K562 (cell line): ENCODE data around the gene NKX6-2. TPM values are rescaled to one million over a fixed set of nuclear protein-coding genes. Genes with fewer than 3 reads are reported as not detected.

Experiments
- ATAC-seq: fragments of 200-7000 bp; cut with Tn5 transposase; 3 replicates; pipeline ENCODE4 v1.9.1; 2020; ENCODE audit warnings: moderate library complexity
- BruUV-seq: library from RNA; stranded (reverse); fragments of 400-500 nt; replicated peaks from 2 replicates; lab custom pipeline; 2021; lab: Mats Ljungman, UMichigan
- CTCF ChIA-PET: fragments of 300-600 bp; formaldehyde crosslinking; extraction: SDS; loops from one replicate; lab custom pipeline; 2021; ENCODE audit warnings: low intra/inter-chr PET ratio; lab: Yijun Ruan, JAX
- POLR2A ChIA-PET: fragments of 300-600, 350-650 bp; sonication (Branson Sonifier 250); formaldehyde crosslinking; extraction: SDS; loops from one replicate; lab custom pipeline; 2021; ENCODE audit warnings: antibody characterized with exemption, inconsistent platforms; lab: Yijun Ruan, JAX
- DNase-seq, 4 experiments: peaks; one replicate each; pipeline versions ENCODE4 v3.0.0 to v3.0.0-alpha.2; 2011 to 2018; ENCODE audit warnings: low spot score in 3 of 4, mixed read lengths in 3 of 4; ENCODE audit errors: extremely low read depth in 1 of 4
- FAIRE-seq: peaks from 2 replicates; lab custom pipeline; 2011; peaks lifted over from hg19 to GRCh38; lab: Jason Lieb, UNC
- H2AFZ ChIP-seq: 2 replicates; pipeline ENCODE4 v1.6.0; 2011; ENCODE audit warnings: low read depth, low read length, control low read depth, inconsistent platforms
- H3K27ac ChIP-seq: fragments of 200-600 bp; 3 replicates; pipeline ENCODE4 v1.8.0; 2011; ENCODE audit warnings: low read depth, mild to moderate bottlenecking, control low read depth, inconsistent platforms, low read length, moderate library complexity, mixed read lengths; ENCODE audit errors: extremely low read depth
- H3K27me3 ChIP-seq, 2 experiments: fragments of 300-600 bp in 1 of 2; 2 replicates in 1 of 2; 3 replicates in 1 of 2; pipeline versions ENCODE4 v1.6.0 to v1.8.0; 2011; ENCODE audit warnings: inconsistent platforms in 2 of 2, low read length in 2 of 2, mild to moderate bottlenecking in 1 of 2, mixed read lengths in 1 of 2, moderate library complexity in 1 of 2; ENCODE audit not compliant: control insufficient read depth in 2 of 2, insufficient read depth in 2 of 2
- H3K36me3 ChIP-seq: fragments of 300-600 bp; 3 replicates; pipeline ENCODE4 v1.8.0; 2011; ENCODE audit warnings: mild to moderate bottlenecking, low read length, inconsistent platforms; ENCODE audit not compliant: control insufficient read depth, insufficient read depth
- H3K4me1 ChIP-seq, 2 experiments: fragments of 200-600 bp in 1 of 2; replicated peaks in 1 of 2; 2 replicates in 1 of 2; 3 replicates in 1 of 2; pipeline versions ENCODE4 v1.5.1 to v1.8.0; 2011; ENCODE audit warnings: inconsistent platforms in 2 of 2, low read length in 2 of 2, mild to moderate bottlenecking in 1 of 2, mixed read lengths in 1 of 2, moderate library complexity in 1 of 2; ENCODE audit not compliant: control insufficient read depth in 2 of 2, insufficient read depth in 2 of 2
- H3K4me2 ChIP-seq: 2 replicates; pipeline ENCODE4 v1.6.1; 2011; ENCODE audit warnings: low read length, control low read depth, inconsistent platforms, mixed read lengths; ENCODE audit not compliant: insufficient read depth
- H3K4me3 ChIP-seq: fragments of 200-600 bp; sonication (generic), shearing (Covaris generic); 2 replicates; pipeline ENCODE4 v1.5.1; 2016; ENCODE audit warnings: control low read depth, inconsistent platforms
- H3K79me2 ChIP-seq: fragments of 200-600 bp; 3 replicates; pipeline ENCODE4 v1.8.0; 2011; ENCODE audit warnings: low read length, inconsistent platforms; ENCODE audit not compliant: control insufficient read depth, insufficient read depth
- H3K9ac ChIP-seq, 2 experiments: 2 replicates each; pipeline versions ENCODE4 v1.6.0 to v1.6.1; 2011; ENCODE audit warnings: low read depth in 2 of 2, low read length in 2 of 2, control low read depth in 1 of 2, inconsistent platforms in 1 of 2, mild to moderate bottlenecking in 1 of 2, mixed read lengths in 1 of 2; ENCODE audit not compliant: insufficient read depth in 1 of 2
- H3K9me1 ChIP-seq: one replicate; pipeline ENCODE4 v1.6.0; 2011; ENCODE audit warnings: inconsistent platforms, mild to moderate bottlenecking, low read length, moderate library complexity; ENCODE audit not compliant: control insufficient read depth, insufficient read depth
- H3K9me3 ChIP-seq: replicated peaks from 2 replicates; pipeline ENCODE4 v1.5.1; 2011; ENCODE audit warnings: low read depth, low read length, inconsistent platforms; ENCODE audit not compliant: control insufficient read depth, insufficient read depth
- H4K20me1 ChIP-seq: replicated peaks from 2 replicates; pipeline ENCODE4 v1.6.1; 2011; ENCODE audit warnings: low read length, inconsistent platforms, mixed read lengths; ENCODE audit not compliant: control insufficient read depth, insufficient read depth
- ARID2 ChIP-seq: fragments of 450-650 bp; IDR thresholded peaks from 2 replicates; pipeline ENCODE4 v1.6.1; 2017; ENCODE audit warnings: antibody characterized with exemption, mild to moderate bottlenecking
- CBX5 ChIP-seq: IDR thresholded peaks from 2 replicates; pipeline ENCODE4 v1.6.1; 2014; ENCODE audit warnings: low read depth, borderline replicate concordance
- CCAR2 ChIP-seq: fragments of 200-400 bp; formaldehyde crosslinking; IDR thresholded peaks from 2 replicates; pipeline ENCODE4 v1.6.1; 2017; ENCODE audit warnings: mild to moderate bottlenecking, low read depth, low read length
- ERF ChIP-seq: fragments of 450-650 bp; formaldehyde crosslinking; IDR thresholded peaks from 2 replicates; pipeline ENCODE4 v1.4.0; 2020; ENCODE audit warnings: mild to moderate bottlenecking, mixed read lengths
- PATZ1 ChIP-seq: fragments of 250-450 bp; sonication (Bioruptor Pico); IDR thresholded peaks from 2 replicates; pipeline ENCODE4 v1.5.0; 2020; ENCODE audit warnings: mild to moderate bottlenecking, borderline replicate concordance
- RHOXF2B ChIP-seq: fragments of 250-450 bp; sonication (Bioruptor Pico); conservative IDR thresholded peaks from 2 replicates; pipeline ENCODE4 v1.5.1; 2021
- WGBS: fragments of 100-300 bp; shearing (Covaris generic); methylation state at CpG from one replicate; pipeline ENCODE4 v1.1.6; 2016; ENCODE audit warnings: low coverage, mixed read lengths; ENCODE audit not compliant: insufficient coverage; ENCODE audit errors: missing lambda C conversion rate; 5-methylcytosine and 5-hydroxymethylcytosine counted together
- in situ Hi-C: fragments of 300-500 bp; cut with MboI; formaldehyde crosslinking; loops from 4 replicates; pipeline ENCODE4 v1.15.0; 2018; ENCODE audit warnings: inconsistent platforms, mixed read lengths
- intact Hi-C: fragments of 100-400 bp; cut with micrococcal nuclease; formaldehyde crosslinking; loops from 2 replicates; pipeline ENCODE4 v1.14.2; 2022
- polyA plus RNA-seq, 8 experiments: library from polyadenylated mRNA; depleted of rRNA in 4 of 8; stranded (reverse) in 5 of 8; unstranded in 3 of 8; fragments of >200 nt; fragmentation: Nextera tagmentation in 2 of 8; fragmentation: Illumina TruSeq in 1 of 8; extraction: Ambion mirVana in 2 of 8; extraction: Trizol in 1 of 8; gene quantifications; 2 replicates each; pipeline versions ENCODE4 v1.2.1 to v1.2.3, GENCODE V29; 2011 to 2014; ENCODE audit warnings: inconsistent platforms in 1 of 8, missing spikeins in 1 of 8
- total RNA-seq, 7 experiments: library from RNA; depleted of rRNA in 6 of 7; stranded (reverse); fragments of >200 nt in 6 of 7; fragmentation: Illumina TruSeq in 2 of 7; extraction: Trizol in 2 of 7; gene quantifications; 2 replicates each; pipeline versions ENCODE4 v1.2.1 to v1.2.3, GENCODE V29; 2011 to 2021; ENCODE audit warnings: low replicate concordance in 1 of 7

Gene NKX6-2
- total and polyA plus RNA-seq, 9 of the 15 experiments (the other 6 are each of a cell fraction or from before 2014, with no cell fraction given) = 1.0 to 1.6 TPM; not detected in 7

GRCh38 chr10:132781556-132781955 is 4.4 kb downstream of the NKX6-2 start:
- H3K4me1 ChIP-seq = no peaks in the 10 kb centered on the region
- H3K4me3 ChIP-seq = no peak overlapping the region
- no peaks in the 10 kb centered on the region for H3K79me2 ChIP-seq
- no peak overlapping the region for H3K9ac ChIP-seq
- no peaks in the 10 kb centered on the region for H3K9me1 ChIP-seq
- no peak for TF ChIP-seq ERF (CRISPR knock-in tag)
- no peak for TF ChIP-seq RHOXF2B
- TF ChIP-seq CBX5 = no peak
- no peak for TF ChIP-seq ARID2
- no peak for TF ChIP-seq PATZ1
- TF ChIP-seq CCAR2 = no peak
- ChIA-PET POLR2A (interaction anchor here (0.7 kb wide), 1 partner anchor 10 kb away, joined by 3 read pairs; no protein-coding TSS in a partner anchor), CTCF (no interaction called here)
- no peak overlapping the region for H2AFZ ChIP-seq
- intact Hi-C loops = no loop called here
- 82% methylated on average over 11 of the region's 20 CpGs for WGBS
- ATAC-seq (no peak), DNase-seq (no peak), FAIRE-seq (no peak)
- H3K4me2 ChIP-seq = no peak overlapping the region
- H3K27me3 ChIP-seq = no peaks in the 10 kb centered on the region
- H4K20me1 ChIP-seq = no peaks in the 10 kb centered on the region
- H3K9me3 ChIP-seq = no peaks in the 10 kb centered on the region
- no peaks in the 10 kb centered on the region for H3K36me3 ChIP-seq
- BruUV-seq = no TSS peak
- in situ Hi-C loops = no loop called here
- H3K27ac ChIP-seq = no peak overlapping the region
